Neural cell (in vitro differentiated cells): ENCODE data around the gene MAP3K15.

Experiments used
- CTCF ChIP-seq: fragments of 450-650 bp; IDR thresholded peaks from 2 replicates; pipeline ENCODE4 v1.5.1; 2014; ENCODE audit warnings: antibody characterized with exemption, mild to moderate bottlenecking, moderate library complexity; ENCODE audit not compliant: poor library complexity, severe bottlenecking
- EP300 ChIP-seq: fragments of 450-650 bp; conservative IDR thresholded peaks from 2 replicates; pipeline ENCODE4 v1.6.1; 2014; ENCODE audit warnings: antibody characterized with exemption, mild to moderate bottlenecking, moderate library complexity; ENCODE audit not compliant: poor library complexity, severe bottlenecking
- EZH2 ChIP-seq: fragments of 200-600, 300-800 bp; shearing (Covaris generic), sonication (generic); IDR thresholded peaks from 2 replicates; pipeline ENCODE4 v1.6.1; 2014; ENCODE audit warnings: antibody characterized with exemption, low read length, borderline replicate concordance, mild to moderate bottlenecking; ENCODE audit not compliant: insufficient read depth, poor library complexity, severe bottlenecking
- MXI1 ChIP-seq: fragments of 450-650 bp; conservative IDR thresholded peaks from 2 replicates; pipeline ENCODE4 v1.6.1; 2014; ENCODE audit warnings: antibody characterized with exemption, mild to moderate bottlenecking; ENCODE audit not compliant: poor library complexity, severe bottlenecking
- POLR2AphosphoS5 ChIP-seq: IDR thresholded peaks from 2 replicates; pipeline ENCODE4 v1.6.1; 2012
- RAD21 ChIP-seq: fragments of 450-650 bp; conservative IDR thresholded peaks from 2 replicates; pipeline ENCODE4 v1.6.1; 2014; ENCODE audit warnings: antibody characterized with exemption, mild to moderate bottlenecking, moderate library complexity
- REST ChIP-seq: IDR thresholded peaks from 2 replicates; pipeline ENCODE4 v1.6.1; 2012; ENCODE audit warnings: borderline replicate concordance
- SMC3 ChIP-seq: fragments of 450-650 bp; conservative IDR thresholded peaks from 2 replicates; pipeline ENCODE4 v1.6.1; 2014; ENCODE audit warnings: antibody characterized with exemption, mild to moderate bottlenecking, moderate library complexity; ENCODE audit not compliant: poor library complexity
- TAF1 ChIP-seq: IDR thresholded peaks from 2 replicates; pipeline ENCODE4 v1.6.1; 2012; ENCODE audit warnings: low read depth

- TF ChIP-seq CTCF: no peak
- TF ChIP-seq SMC3: no peak
- no peak for TF ChIP-seq REST
- no peak for TF ChIP-seq TAF1
- TF ChIP-seq POLR2AphosphoS5: no peak
- no peak for TF ChIP-seq EZH2
- TF ChIP-seq RAD21: no peak
- TF ChIP-seq EP300: no peak
- no peak for TF ChIP-seq MXI1
Observed at GRCh38 chrX:19555236-19555635, 39.9 kb upstream of the MAP3K15 start.
